K562 (cell line): Measurements from ENCODE around the gene UHMK1. TPM values are rescaled to one million over a fixed set of nuclear protein-coding genes. Genes with fewer than 3 reads are reported as not detected.
A peak's percentile ranks its signal among the peaks of the same experiment; 100 is the strongest.

Source experiments
- AFF1 ChIP-seq, 2 experiments: fragments of 450-650 bp; IDR thresholded peaks; 2 replicates each; pipeline ENCODE4 v1.6.1; 2018; ENCODE audit warnings: mild to moderate bottlenecking in 2 of 2, low read depth in 1 of 2; ENCODE audit not compliant: partially characterized antibody in 2 of 2
- CAMTA2 ChIP-seq: fragments of 250-450 bp; sonication (Bioruptor Pico); conservative IDR thresholded peaks from 2 replicates; pipeline ENCODE4 v1.5.1; 2022
- CBX5 ChIP-seq: IDR thresholded peaks from 2 replicates; pipeline ENCODE4 v1.6.1; 2014; ENCODE audit warnings: low read depth, borderline replicate concordance
- EGR1 ChIP-seq: fragments of 450-650 bp; conservative IDR thresholded peaks from 2 replicates; pipeline ENCODE4 v1.6.1; 2017; ENCODE audit warnings: mild to moderate bottlenecking
- ETS1 ChIP-seq: conservative IDR thresholded peaks from 2 replicates; pipeline ENCODE4 v1.6.1; 2011; ENCODE audit warnings: low read depth, mild to moderate bottlenecking, low read length; ENCODE audit not compliant: control insufficient read depth
- FOXK2 ChIP-seq, 2 experiments: fragments of 450-650 bp; IDR thresholded peaks in 1 of 2; conservative IDR thresholded peaks in 1 of 2; 2 replicates each; pipeline ENCODE4 v1.6.1; 2016; ENCODE audit warnings: low read depth in 2 of 2, mild to moderate bottlenecking in 1 of 2
- HLTF ChIP-seq: fragments of 450-650 bp; IDR thresholded peaks from 2 replicates; pipeline ENCODE4 v1.6.1; 2016
- MITF ChIP-seq: IDR thresholded peaks from 2 replicates; pipeline ENCODE4 v1.6.1; 2014; ENCODE audit warnings: antibody characterized with exemption
- MLX ChIP-seq, 2 experiments: fragments of 450-650 bp in 1 of 2; sonication (generic) in 1 of 2; formaldehyde crosslinking; conservative IDR thresholded peaks; 2 replicates each; pipeline versions ENCODE4 v1.4.0 to v1.8.1; 2020 to 2022; ENCODE audit warnings: mild to moderate bottlenecking in 1 of 2, missing genetic modification reagents in 1 of 2
- NR3C1 ChIP-seq: sonication (generic); formaldehyde crosslinking; IDR thresholded peaks from 2 replicates; pipeline ENCODE4 v1.8.1; 2022; ENCODE audit warnings: missing genetic modification reagents
- NRF1 ChIP-seq, 2 experiments: fragments of 450-650 bp; IDR thresholded peaks in 1 of 2; conservative IDR thresholded peaks in 1 of 2; 2 replicates each; pipeline ENCODE4 v1.6.1; 2014; ENCODE audit warnings: mild to moderate bottlenecking in 2 of 2
- SAFB ChIP-seq: fragments of 200-400 bp; formaldehyde crosslinking; IDR thresholded peaks from 2 replicates; pipeline ENCODE4 v1.6.1; 2017; ENCODE audit warnings: low read depth, low read length, borderline replicate concordance
- SIN3B ChIP-seq: fragments of 450-650 bp; IDR thresholded peaks from 2 replicates; pipeline ENCODE4 v1.6.1; 2017; ENCODE audit warnings: low read depth, mild to moderate bottlenecking, moderate library complexity
- SNIP1 ChIP-seq: fragments of 450-650 bp; IDR thresholded peaks from 2 replicates; pipeline ENCODE4 v1.7.1; 2017; ENCODE audit warnings: low read depth, mild to moderate bottlenecking
- ZFPM2 ChIP-seq: fragments of 250-450 bp; sonication (Bioruptor Pico); IDR thresholded peaks from 2 replicates; pipeline ENCODE4 v1.5.1; 2022; ENCODE audit warnings: mild to moderate bottlenecking
- ZNF197 ChIP-seq: fragments of 200-800 bp; sonication (Bioruptor generic); IDR thresholded peaks from 2 replicates; pipeline ENCODE4 v1.6.1; 2016; ENCODE audit warnings: low read depth, missing genetic modification characterization, missing compliant biosample characterization
- ZNF644 ChIP-seq: fragments of 200-800 bp; sonication (Bioruptor generic); IDR thresholded peaks from 2 replicates; pipeline ENCODE4 v1.6.1; 2016; ENCODE audit warnings: low read depth, missing genetic modification characterization, missing compliant biosample characterization
- polyA plus RNA-seq, 8 experiments: library from polyadenylated mRNA; depleted of rRNA in 4 of 8; stranded (reverse) in 5 of 8; unstranded in 3 of 8; fragments of >200 nt; fragmentation: Nextera tagmentation in 2 of 8; fragmentation: Illumina TruSeq in 1 of 8; extraction: Ambion mirVana in 2 of 8; extraction: Trizol in 1 of 8; gene quantifications; 2 replicates each; pipeline versions ENCODE4 v1.2.1 to v1.2.3, GENCODE V29; 2011 to 2014; ENCODE audit warnings: inconsistent platforms in 1 of 8, missing spikeins in 1 of 8
- total RNA-seq, 7 experiments: library from RNA; depleted of rRNA in 6 of 7; stranded (reverse); fragments of >200 nt in 6 of 7; fragmentation: Illumina TruSeq in 2 of 7; extraction: Trizol in 2 of 7; gene quantifications; 2 replicates each; pipeline versions ENCODE4 v1.2.1 to v1.2.3, GENCODE V29; 2011 to 2021; ENCODE audit warnings: low replicate concordance in 1 of 7

Gene UHMK1
- total and polyA plus RNA-seq, 9 of the 15 experiments (the other 6 are each of a cell fraction or from before 2014, with no cell fraction given) = 13.1 to 72.4 (median 38.3) TPM

- TF ChIP-seq ETS1 = no peak
- TF ChIP-seq FOXK2 (conservative IDR thresholded peaks at IDR 0.05 in 1 of 2, IDR thresholded peaks at IDR 0.05 in 1 of 2; ENCODE audit: low read depth in 2 of 2) = peak; percentile 69 to 84; a peak in 3 of 4 replicates
- no peak for TF ChIP-seq SNIP1
- no peak for TF ChIP-seq HLTF
- TF ChIP-seq NRF1 (conservative IDR thresholded peaks at IDR 0.05 in 1 of 2, IDR thresholded peaks at IDR 0.05 in 1 of 2) = no peak
- no peak for TF ChIP-seq CAMTA2 (CRISPR knock-in tag)
- 0 out of 2 replicates have a peak, but pooled peaks have one; percentile 51 for TF ChIP-seq ZNF644
- no peak for TF ChIP-seq ZFPM2 (CRISPR knock-in tag)
- 0 out of 4 replicates have a peak, but pooled peaks of 1 of the 2 experiments have one; percentile 27 for TF ChIP-seq MLX (CRISPR knock-in tag; conservative IDR thresholded peaks at IDR 0.05)
- no peak for TF ChIP-seq CBX5
- TF ChIP-seq NR3C1 (CRISPR knock-in tag) = no peak
- TF ChIP-seq EGR1 = no peak
- no peak for TF ChIP-seq SIN3B
- TF ChIP-seq MITF = no peak
- no peak for TF ChIP-seq AFF1 (IDR thresholded peaks at IDR 0.05; ENCODE audit: low read depth in 1 of 2, partially characterized antibody in 2 of 2)
- no peak for TF ChIP-seq ZNF197 (CRISPR knock-in tag)
- no peak for TF ChIP-seq SAFB
Observed at GRCh38 chr1:162560303-162561036, 62.9 kb downstream of the UHMK1 start (continued).
